NCI-H1105 treated with DMSO at 0.1 percent for 48 hours (cell line): ENCODE data around the gene MYO1E.
"Not testable (repeated sequence)": the region's sequence is repeated elsewhere in the genome, so short reads cannot be mapped to it uniquely, and the experiment has no call there.

Experiments
- DNase-seq: peaks from one replicate; lab custom pipeline; 2025; lab: John Stamatoyannopoulos, UW

The MYO1E gene

GRCh38 chr15:59350421-59350732, 22.3 kb downstream of the MYO1E start:
- DNase-seq, result no peak

GRCh38 chr15:59349680-59350420, 22.8 kb downstream of the MYO1E start:
- DNase-seq, result no peak

- DNase-seq, result no peak
Observed at GRCh38 chr15:59347915-59348314, 24.8 kb downstream of the MYO1E start.

GRCh38 chr15:59346951-59347350, 25.7 kb downstream of the MYO1E start:
- DNase-seq, result no peak

- no peak for DNase-seq
Observed at GRCh38 chr15:59345326-59345725, 27.3 kb downstream of the MYO1E start.

- no peak for DNase-seq
Observed at GRCh38 chr15:59344311-59344710, 28.4 kb downstream of the MYO1E start.

- no peak for DNase-seq
Observed at GRCh38 chr15:59340325-59340724, 32.3 kb downstream of the MYO1E start.

GRCh38 chr15:59339252-59339672, 33.4 kb downstream of the MYO1E start:
- DNase-seq, result no peak

GRCh38 chr15:59338414-59338813, 34.3 kb downstream of the MYO1E start:
- no peak for DNase-seq

- not testable (repeated sequence) for DNase-seq
Observed at GRCh38 chr15:59336725-59337124, 35.9 kb downstream of the MYO1E start.

GRCh38 chr15:59335207-59335786, 37.4 kb downstream of the MYO1E start:
- DNase-seq, result no peak

- no peak for DNase-seq
Observed at GRCh38 chr15:59334076-59334415, 38.6 kb downstream of the MYO1E start.

GRCh38 chr15:59333401-59334075, 39.1 kb downstream of the MYO1E start:
- DNase-seq, result no peak

GRCh38 chr15:59332009-59332408, 40.7 kb downstream of the MYO1E start:
- DNase-seq, result no peak

- no peak for DNase-seq
Observed at GRCh38 chr15:59330649-59331048, 42.0 kb downstream of the MYO1E start.

- no peak for DNase-seq
Observed at GRCh38 chr15:59329570-59330350, 42.9 kb downstream of the MYO1E start.

GRCh38 chr15:59329091-59329490, 43.6 kb downstream of the MYO1E start:
- no peak for DNase-seq

- DNase-seq, result no peak
Observed at GRCh38 chr15:59327942-59328341, 44.7 kb downstream of the MYO1E start.

- DNase-seq, result no peak
Observed at GRCh38 chr15:59326856-59327255, 45.8 kb downstream of the MYO1E start.

- DNase-seq, result no peak
Observed at GRCh38 chr15:59322056-59322759, 50.5 kb downstream of the MYO1E start.

- DNase-seq, result no peak
Observed at GRCh38 chr15:59321000-59321689, 51.5 kb downstream of the MYO1E start.

GRCh38 chr15:59317211-59317610, 55.5 kb downstream of the MYO1E start:
- DNase-seq, result no peak
